GM10248 (cell line): ENCODE data around the gene RAB40C.

Experiments
- CTCF ChIA-PET: fragments of 300-600 bp; sonication (Branson Sonifier 250); formaldehyde crosslinking; extraction: SDS; loops from one replicate; lab custom pipeline; 2021; ENCODE audit warnings: antibody characterized with exemption; lab: Yijun Ruan, JAX
- POLR2A ChIA-PET: fragments of 350-650 bp; sonication (Branson Sonifier 250); formaldehyde crosslinking; extraction: SDS; loops from one replicate; lab custom pipeline; 2020; ENCODE audit warnings: antibody characterized with exemption; lab: Yijun Ruan, JAX
- DNase-seq: peaks from one replicate; pipeline ENCODE4 v3.0.0; 2012; ENCODE audit errors: extremely low spot score
- TF ChIP-seq, protein P1 (sequence below): IDR thresholded peaks from 2 replicates; pipeline ENCODE4 v1.5.1; 2012; ENCODE audit warnings: mild to moderate bottlenecking, low read depth; ENCODE audit errors: extremely low read depth, missing control alignments, control extremely low read depth

The RAB40C gene

DNA sequence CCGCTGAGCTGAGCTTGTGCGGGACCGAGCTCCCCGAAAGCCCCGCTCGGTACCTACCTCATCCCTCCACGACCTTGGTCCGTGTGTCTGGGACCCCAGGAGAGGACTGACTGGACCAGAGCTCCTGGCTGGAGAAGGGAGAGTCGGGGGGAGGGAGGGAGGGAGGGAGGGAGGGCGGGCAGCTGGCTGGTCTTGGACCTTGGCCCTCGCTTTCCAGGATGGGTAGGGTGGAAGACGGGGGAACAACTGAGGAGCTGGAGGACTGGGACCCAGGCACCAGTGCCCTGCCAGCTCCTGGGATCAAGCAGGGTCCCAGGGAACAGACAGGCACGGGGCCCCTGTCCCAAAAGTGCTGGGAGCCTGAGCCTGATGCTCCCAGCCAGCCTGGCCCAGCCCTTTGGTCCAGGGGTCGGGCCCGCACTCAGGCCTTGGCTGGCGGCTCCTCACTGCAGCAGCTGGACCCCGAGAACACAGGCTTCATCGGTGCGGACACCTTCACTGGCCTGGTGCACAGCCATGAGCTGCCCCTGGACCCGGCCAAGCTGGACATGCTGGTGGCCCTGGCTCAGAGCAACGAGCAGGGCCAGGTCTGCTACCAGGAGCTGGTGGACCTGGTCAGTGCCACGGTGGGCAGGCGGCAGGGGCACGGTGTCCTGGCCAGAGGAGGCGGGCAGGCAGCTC lies 86.2 kb downstream of the RAB40C start:
- CTCF ChIA-PET = interaction anchor here (1.0 to 1.6 kb wide), 5 partner anchors 8 to 28 kb away, joined by 3 to 5 read pairs (median 4); partner anchors contain the start of gene JMJD8

DNA sequence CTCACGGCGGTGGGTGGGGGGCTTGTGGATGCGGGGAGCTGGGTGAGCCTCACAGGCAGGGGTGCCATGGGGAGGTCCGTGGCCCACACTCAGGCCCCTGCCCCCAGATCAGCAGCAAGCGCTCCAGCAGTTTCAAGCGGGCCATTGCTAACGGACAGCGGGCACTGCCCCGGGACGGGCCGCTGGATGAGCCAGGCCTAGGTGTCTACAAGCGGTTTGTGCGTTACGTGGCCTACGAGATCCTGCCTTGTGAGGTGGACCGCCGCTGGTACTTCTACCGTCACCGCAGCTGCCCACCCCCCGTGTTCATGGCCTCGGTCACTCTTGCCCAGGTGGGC lies 86.7 kb downstream of the RAB40C start:
- ChIA-PET POLR2A (no interaction called here), CTCF (interaction anchor here (1.3 to 1.4 kb wide), 2 partner anchors 9 to 28 kb away, joined by 3 to 4 read pairs; no protein-coding TSS in a partner anchor)
- no peak for DNase-seq
- TF ChIP-seq, protein P1, sequence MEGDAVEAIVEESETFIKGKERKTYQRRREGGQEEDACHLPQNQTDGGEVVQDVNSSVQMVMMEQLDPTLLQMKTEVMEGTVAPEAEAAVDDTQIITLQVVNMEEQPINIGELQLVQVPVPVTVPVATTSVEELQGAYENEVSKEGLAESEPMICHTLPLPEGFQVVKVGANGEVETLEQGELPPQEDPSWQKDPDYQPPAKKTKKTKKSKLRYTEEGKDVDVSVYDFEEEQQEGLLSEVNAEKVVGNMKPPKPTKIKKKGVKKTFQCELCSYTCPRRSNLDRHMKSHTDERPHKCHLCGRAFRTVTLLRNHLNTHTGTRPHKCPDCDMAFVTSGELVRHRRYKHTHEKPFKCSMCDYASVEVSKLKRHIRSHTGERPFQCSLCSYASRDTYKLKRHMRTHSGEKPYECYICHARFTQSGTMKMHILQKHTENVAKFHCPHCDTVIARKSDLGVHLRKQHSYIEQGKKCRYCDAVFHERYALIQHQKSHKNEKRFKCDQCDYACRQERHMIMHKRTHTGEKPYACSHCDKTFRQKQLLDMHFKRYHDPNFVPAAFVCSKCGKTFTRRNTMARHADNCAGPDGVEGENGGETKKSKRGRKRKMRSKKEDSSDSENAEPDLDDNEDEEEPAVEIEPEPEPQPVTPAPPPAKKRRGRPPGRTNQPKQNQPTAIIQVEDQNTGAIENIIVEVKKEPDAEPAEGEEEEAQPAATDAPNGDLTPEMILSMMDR = no peak

More for the DNA sequence above, 86.2 kb downstream of the RAB40C start:
- TF ChIP-seq, protein P1 = no peak
- DNase-seq = no peak
- POLR2A ChIA-PET = no interaction called here

DNA sequence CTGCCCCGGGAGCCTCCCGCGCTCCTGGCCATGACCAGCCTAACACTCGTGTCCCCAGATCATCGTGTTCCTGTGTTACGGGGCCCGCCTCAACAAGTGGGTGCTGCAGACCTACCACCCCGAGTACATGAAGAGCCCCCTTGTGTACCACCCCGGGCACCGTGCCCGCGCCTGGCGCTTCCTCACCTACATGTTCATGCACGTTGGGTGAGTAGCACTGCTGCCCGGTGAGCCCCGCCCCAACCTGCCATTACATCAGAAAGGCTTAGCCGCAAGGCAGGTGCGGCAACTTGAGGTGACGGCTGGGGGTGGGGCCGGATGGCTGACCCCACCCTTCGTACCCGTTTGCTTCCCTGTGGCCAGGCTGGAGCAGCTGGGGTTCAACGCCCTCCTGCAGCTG lies 87.0 kb downstream of the RAB40C start:
- DNase-seq = no peak
- TF ChIP-seq, protein P1 = no peak
- CTCF ChIA-PET = interaction anchor here (0.7 to 1.4 kb wide), 3 partner anchors 10 to 29 kb away, joined by 3 to 4 read pairs (median 3); partner anchors contain the start of gene WDR90
- POLR2A ChIA-PET = no interaction called here

DNA sequence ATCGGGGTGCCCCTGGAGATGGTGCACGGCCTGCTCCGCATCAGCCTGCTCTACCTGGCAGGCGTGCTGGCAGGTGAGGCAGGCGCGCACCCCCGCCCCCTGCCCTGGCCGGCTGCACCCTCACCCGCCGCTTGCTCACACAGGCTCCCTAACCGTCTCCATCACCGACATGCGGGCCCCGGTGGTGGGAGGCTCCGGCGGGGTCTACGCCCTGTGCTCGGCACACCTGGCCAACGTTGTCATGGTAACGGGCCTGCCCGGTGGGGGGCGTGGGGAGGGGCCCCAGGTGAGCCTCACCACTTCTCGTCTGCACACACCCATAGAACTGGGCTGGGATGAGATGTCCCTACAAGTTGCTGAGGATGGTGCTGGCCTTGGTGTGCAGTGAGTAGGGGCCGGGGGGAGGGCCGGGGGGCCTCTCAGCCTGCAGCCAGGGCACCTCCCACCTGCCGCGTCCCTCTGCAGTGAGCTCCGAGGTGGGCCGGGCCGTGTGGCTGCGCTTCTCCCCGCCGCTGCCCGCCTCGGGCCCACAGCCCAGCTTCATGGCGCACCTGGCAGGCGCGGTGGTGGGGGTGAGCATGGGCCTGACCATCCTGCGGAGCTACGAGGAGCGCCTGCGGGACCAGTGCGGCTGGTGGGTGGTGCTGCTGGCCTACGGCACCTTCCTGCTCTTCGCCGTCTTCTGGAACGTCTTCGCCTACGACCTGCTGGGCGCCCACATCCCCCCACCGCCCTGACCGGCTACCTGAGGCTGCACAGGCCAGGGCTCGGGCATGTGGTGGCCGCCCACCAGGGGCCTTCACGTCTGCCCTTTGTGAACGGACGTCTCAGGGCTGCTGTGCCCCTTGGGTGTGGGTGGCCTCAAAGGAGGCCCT lies 87.7 kb downstream of the RAB40C start:
- CTCF ChIA-PET = interaction anchor here (0.7 to 4.6 kb wide), 3 partner anchors 10 to 44 kb away, joined by 3 to 28 read pairs (median 3); partner anchors contain the start of genes ANTKMT, RHOT2 and WDR90
- DNase-seq = no peak
- TF ChIP-seq, protein P1 = no peak
- POLR2A ChIA-PET = no interaction called here

DNA sequence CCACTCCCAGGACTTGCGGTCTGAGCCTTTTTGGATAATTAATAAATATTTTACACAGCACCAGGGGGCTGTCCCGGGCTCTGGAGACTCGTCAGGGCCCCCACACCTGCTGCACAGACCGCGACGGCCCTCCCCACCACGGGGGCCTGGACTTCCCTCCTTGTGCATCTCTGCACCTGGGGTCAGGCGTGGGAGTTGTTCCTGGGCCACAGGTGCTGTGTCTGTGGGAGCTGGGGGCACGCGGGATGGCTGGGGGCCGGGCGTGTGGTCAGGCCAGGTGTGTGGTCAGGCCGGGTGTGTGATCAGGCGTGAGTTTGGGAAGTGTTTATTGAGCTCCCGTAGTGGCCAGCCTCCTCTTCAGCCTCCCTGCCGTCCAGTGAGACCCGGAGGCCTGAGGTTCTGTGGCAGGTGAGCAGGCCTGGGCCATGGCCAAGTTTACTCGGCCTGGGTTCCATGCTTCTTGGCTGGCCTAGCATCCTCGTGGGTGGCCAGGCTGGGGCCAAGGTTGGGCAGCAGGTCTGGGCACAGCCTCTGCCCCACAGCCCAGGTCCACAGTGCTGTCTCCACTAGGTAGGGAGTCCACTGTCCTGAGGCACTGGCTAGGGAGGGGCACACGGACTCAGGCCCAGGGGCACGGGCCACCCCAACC lies 88.5 kb downstream of the RAB40C start:
- ChIA-PET POLR2A (no interaction called here), CTCF (interaction anchor here (1.2 to 4.6 kb wide), 2 partner anchors 10 to 43 kb away, joined by 3 to 28 read pairs; partner anchors contain the start of genes ANTKMT and RHOT2)
- no peak for DNase-seq
- TF ChIP-seq, protein P1 = no peak
